Measurements from ENCODE around the gene LRRC45.
"Not testable (repeated sequence)": the region's sequence is repeated elsewhere in the genome, so short reads cannot be mapped to it uniquely, and the experiment has no call there.

The LRRC45 gene

DNA sequence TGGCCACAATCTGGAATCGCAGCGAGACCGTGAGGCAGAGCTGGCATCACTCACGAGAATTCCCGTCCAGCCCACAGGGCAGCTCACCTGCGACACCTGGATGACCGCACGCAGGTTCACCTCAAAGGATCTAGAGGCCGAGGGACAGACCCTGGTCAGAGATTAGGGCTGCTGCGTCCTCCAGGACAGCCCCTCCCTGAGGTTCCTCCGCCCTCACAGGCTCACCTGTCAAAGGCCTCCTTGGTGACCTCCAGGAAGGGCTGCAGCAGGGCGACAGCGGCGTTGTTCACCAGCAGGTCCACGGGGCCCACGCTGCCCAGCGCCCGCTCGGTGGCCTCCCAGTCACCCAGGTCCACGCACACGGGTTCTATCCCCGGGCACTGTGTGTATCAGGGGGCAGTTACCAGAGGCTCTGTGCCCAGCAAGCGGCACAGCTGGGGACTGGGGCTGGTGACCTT is 13.6 kb downstream of the LRRC45 start:
- DNase-seq = no peak

GRCh38 chr17:82037092-82037888 is 14.2 kb downstream of the LRRC45 start, which contains the start of gene DCXR:
TSS of gene DCXR (minus strand) at chr17:82037697. CDS start at chr17:82037682, 15 bp downstream.
- peak; percentile 73 for DNase-seq

- DNase-seq = no peak
These were observed 14.7 kb downstream of the LRRC45 start for GRCh38 chr17:82037889-82038195.

DNA sequence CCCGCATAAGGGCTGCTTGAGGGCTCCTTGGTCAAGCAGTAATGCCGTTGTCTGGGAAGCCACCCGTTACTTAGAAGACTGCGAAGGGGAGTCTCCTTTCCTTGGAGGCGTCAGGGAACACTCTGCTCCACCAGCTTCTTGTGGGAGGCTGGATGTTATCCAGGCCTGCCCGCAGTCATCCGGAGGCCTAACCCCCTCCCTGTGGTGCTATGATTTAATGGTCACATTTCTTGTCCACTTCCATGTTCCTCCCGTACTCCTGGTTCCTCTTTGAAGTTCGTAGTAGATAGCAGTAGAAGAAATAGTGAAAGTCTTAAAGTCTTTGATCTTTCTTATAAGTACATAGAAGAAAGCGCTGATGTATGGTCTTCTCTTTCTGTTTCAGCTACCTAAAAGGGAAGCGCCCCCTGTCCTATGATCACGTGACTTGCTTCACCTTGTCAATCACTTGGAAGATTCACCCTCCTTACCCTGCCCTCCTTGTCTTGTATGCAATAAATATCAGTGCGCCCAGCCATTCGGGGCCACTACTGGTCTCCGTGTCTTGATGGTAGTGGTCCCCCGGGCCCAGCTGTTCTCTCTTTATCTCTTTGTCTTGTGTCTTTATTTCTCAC is 15.8 kb downstream of the LRRC45 start:
- DNase-seq = not testable (repeated sequence)

DNA sequence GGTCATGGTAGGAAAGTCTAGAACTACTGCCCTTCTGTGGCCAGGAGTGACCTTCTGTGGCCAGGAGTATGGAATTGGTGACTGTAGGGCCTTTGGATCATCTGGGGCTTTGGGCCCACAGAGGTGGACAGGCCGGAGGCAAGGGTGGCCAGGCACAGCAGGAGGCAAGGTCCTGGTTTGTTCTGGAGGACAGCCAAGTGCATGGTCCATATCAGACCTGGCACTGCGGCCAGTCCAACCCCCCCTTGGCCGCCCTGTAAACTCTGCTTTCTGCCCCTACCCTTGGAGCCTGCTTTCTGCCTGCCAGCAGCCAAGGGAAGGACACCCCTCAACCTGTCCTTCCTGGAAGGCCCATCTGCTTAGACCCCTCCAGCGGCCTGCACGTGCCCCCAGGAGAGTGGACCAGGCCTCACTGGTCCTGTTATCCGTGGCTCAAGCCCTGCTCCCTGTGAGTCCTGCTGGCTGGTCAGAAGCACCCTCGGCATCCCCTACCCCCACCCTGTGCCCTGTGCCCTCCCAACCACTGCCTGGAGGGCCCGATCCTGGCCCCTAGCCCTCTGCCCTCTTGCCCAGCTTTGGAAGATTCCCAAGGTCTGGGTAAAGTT is 16.7 kb downstream of the LRRC45 start:
- no peak for DNase-seq

DNA sequence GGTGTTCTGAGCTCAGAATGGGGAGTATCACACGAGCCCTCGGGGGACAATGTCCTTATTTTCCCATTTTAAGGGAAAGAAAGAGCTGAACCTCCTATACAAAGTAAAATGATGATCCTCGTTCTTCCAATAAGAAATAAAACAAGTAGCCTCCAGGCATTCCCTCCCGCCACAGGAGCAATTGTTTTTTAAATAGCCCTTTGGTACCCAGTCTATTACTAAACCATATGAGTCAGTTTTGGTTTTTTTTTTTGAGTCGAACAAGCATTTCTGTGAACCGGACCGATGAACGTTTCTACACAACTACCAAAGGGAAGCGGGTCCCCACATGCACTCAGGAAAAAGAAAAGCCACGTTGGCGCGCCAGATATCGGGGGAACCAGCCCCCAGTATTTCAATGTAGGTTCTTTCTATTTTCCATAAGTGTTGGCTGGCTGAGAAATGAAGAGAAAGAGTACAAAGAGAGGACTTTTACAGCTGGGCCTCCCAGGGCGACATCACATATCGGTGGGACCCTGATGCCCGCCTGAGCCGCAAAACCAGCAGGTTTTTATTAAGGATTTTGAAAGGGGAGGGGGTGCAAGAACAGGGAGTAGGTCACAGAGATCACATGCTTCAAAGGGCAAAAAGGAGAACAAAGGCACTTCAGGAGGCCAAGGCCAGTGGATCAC is 18.2 kb downstream of the LRRC45 start:
- DNase-seq = no peak

GRCh38 chr17:82042649-82043048 is 19.5 kb downstream of the LRRC45 start:
- DNase-seq = no peak

- DNase-seq = no peak
These were observed 20.4 kb downstream of the LRRC45 start for GRCh38 chr17:82043507-82043906.

- no peak for DNase-seq
These were observed 22.9 kb downstream of the LRRC45 start for GRCh38 chr17:82045936-82046484.

- DNase-seq = no peak
These were observed 23.8 kb downstream of the LRRC45 start for GRCh38 chr17:82046903-82047302.

GRCh38 chr17:82047379-82047778 is 24.3 kb downstream of the LRRC45 start:
- no peak for DNase-seq

DNA sequence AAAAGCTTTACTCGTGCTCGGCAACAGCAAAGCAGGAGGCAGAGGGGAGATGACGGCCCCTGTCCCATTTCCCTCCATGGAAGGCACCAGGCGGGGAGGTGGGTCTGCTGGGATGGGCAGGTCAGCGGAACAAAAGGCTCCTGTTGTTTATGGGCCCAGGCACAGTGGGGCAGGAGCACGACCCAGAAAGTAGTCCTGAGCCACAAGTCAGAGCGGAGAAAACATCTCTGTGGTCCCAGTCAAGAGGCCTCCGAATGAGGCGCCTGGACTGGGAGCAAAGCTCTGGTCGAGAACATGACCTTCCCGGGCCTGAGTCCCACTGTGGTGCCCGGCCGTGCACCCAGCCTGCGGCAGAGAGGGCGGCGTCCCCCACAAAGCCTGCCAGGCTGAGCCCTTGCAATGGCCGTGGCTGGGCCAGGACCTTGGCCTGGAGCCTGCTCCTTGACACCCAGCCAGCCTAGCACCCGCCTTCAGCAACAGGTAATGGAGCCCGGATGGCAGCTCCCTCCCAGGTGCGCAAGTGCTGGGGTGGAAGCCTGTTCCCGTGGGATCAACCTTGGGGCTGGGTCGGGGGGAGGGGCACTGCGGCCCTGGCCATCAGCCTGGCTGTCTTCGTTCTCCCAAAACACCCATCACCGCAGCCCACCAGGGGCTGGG is 24.9 kb downstream of the LRRC45 start:
- DNase-seq = no peak

DNA sequence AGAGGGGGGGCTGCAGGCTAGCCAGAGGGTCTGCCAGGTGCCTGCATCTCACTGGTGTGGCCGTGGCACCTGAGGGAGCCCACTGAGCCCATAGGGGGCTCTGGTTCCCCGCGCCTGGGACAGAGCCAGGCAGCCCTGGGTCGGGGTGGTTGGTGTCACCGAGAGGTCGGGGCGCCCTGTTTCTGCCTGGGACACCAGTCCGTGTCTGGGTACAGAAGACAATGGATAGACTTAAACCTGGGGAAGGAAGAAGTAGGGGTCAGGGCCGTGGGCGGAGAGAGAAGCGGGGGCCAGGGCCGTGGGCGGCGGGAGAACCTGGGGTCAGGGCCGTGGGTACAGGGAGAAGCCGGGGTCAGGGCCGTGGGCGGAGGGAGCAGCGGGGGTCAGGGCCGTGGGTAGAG is 25.5 kb downstream of the LRRC45 start:
- no peak for DNase-seq

GRCh38 chr17:82049106-82049505 is 26.0 kb downstream of the LRRC45 start:
- no peak for DNase-seq

DNA sequence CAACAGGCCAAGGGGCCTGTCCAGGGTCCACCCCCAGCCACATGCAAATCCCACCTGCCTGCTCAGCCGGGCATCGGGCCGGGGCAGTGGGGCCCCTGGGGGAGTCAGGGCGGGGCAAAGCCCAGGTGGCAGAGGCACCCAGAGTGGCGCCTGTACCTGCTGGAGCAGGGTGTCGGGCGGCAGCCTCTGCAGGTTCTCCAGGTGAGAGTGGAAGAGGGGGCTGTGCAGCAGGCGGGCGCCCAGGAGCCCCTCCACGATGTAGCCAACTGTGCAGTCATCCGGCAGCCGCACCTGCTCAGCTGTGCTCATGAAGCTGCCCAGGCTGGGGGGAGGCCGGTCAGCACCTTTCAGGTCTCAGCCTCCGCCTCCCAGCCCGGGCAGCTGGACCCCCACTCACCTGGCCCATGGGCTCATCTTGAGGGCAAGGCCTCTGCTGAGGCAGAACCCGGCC is 26.4 kb downstream of the LRRC45 start:
- DNase-seq = no peak

DNA sequence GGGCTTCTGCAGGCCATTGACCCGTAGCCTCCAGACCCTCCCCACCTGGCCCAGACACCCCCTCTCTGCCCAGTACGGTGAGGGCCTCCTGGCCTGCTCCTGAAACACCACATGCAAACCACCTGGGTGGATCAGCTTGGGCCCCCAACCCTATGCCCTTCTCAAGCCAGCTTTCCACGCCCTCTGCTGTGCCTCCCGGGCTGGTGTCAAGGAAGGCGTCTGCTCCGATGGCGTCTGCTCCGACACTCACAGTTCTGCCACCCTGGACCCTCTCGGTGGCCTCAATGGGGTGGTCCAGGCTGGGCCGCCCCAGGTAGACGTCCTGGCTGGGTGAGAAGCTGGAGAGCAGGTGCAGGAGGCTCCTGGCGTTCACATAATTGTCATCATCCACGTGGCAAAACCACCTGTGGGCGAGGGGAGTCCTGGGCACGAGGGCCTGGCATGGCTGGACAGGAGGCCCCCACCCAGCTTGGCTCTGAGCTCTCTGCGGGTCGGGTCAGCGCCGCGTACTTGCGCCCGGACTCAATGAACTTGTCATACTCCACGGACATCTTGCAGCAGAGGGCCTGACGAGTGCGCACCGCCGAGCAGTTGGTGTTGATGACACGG is 27.2 kb downstream of the LRRC45 start:
- DNase-seq = no peak

DNA sequence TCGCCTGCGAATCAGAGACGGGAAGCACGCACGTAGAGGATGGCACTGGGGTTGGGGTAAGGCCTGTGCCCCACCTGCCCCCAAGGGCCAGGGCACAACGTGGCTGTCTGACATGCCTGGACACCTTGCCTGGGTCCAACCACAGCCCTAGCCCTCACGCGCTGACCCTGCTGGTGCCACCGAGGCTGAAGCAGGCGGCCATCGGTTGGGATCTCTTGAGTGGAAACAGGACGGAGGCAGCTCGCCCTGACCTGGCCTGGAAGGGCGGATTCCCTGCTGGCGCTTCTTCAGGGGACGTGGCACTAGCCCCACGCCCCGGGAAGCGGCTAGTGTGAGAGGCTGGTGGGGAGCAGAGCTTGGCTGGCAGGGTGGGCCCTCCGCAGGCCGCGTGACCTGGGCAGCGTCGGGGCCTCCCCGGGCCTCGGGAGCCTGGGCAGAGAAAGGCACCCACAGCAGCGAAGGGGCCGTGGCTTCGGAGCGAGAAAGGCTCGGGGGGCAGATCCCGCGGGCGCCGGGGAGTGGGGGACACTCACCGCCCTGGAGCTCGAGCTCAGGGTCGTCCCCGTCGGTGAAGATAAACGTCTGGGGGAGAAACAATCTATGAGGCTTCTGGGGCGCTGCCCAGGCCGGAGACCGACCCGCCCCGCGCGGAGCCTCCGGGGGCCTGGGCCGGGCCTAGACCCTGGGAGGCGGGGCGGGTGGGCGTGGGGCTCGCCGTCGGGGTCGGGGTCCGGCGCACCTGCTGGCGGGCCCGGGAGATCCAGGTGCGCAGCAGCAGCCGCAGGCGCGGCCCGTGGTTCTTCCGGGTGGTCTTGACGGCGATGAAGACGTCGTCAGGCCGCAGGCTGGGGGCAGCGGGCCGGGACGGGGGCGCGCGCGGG is 27.9 kb downstream of the LRRC45 start:
- no peak for DNase-seq

DNA sequence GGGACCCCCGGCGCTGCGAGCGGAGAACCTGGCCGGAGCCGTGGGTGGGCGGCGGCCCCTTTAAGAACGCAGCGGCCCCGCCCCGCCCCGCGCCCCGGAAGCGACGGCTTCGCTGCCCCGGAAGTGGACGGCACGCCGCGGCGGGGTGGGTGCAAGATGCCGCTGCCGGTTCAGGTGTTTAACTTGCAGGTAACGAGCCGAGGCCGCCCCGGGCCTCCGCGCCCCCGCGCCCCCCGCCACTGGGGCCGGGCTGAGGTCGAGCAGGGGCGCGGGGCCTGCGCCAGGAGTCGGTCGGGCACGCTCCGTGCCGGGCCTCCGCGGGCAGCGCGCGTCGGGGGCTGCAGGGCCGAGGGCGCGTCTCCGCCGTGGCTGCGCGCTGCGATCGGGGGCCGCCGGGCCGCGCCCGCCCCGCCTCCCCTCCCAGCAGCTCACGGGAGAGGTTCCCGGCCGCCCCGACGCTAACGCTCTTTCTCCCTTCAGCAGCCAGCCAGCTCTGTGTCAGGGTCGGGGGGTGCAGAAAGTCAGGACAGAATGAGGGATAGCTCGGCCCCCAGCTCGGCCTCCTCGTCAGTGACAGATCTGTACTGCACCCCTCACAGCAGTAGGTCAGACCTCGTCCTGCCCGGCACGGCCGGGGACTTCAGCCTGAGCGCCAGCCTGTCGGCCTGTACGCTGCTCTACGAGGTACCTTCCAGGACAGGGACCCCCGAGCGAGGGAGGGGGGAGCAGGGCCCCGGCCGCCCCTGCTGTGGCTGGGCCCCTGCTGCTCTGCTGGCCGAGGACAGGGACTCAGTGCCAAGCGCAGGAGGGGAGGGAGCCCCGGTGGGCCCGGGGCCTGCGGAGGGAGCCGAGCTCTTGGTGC is 28.9 kb downstream of the LRRC45 start, which contains the start of the genes GPS1 and RFNG:
TSS of gene GPS1 (plus strand) at position 123 of the 862 bp plus-strand sequence. CDS start at position 157, 34 bp downstream.
TSS of gene RFNG (minus strand) at position 36 of the 862 bp plus-strand sequence. CDS start 45 bp downstream, outside the sequence.
- DNase-seq = no peak

DNA sequence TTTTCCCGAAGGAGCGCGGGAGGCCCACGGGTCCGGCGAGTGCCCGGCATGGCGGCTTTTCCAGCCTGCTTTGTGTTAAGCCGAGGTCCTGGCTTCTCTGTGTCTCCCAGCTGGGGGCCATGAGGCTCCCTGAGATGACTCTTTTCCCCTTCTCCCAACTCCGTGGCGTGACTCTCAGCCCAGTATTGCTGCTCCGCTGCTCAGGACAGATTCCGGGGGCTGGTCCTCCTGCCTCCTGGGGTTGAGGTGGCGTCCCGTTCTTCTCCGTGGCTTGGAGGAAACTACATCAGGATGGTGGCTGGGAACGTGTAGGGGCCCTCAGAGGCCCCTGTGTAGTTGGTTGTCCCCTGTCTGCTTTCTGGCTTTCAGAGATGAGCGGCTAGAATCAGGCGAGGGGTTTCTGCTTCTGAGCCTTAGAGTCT is 29.5 kb downstream of the LRRC45 start:
- DNase-seq = no peak

DNA sequence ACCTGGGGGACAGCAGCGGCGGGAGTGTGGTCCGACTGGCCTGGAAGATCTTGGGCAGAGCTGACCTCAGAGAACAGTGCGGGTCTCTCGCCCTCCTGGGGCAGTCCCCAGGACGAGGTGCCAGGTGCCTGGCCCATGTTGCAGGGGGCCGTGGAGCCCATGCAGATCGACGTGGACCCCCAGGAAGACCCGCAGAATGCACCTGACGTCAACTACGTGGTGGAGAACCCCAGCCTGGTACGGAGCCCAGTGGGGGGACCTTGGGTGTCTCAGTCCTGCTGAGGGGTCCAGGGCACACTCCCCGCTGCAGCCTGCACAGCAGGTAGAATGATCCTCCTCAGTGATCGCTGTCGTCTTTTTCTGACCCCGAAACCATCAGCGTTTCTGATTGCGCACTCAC is 30.0 kb downstream of the LRRC45 start:
- no peak for DNase-seq
